Endothelial cell of umbilical vein (primary cell): Measurements from ENCODE around the gene MCM8. TPM values are rescaled to one million over a fixed set of nuclear protein-coding genes. Genes with fewer than 3 reads are reported as not detected.

Experiments used
- BruUV-seq: library from RNA; stranded (reverse); fragments of 400-500 nt; replicated peaks from 2 replicates; lab custom pipeline; 2021; lab: Mats Ljungman, UMichigan
- CTCF ChIA-PET: fragments of 300-600, 350-600 bp; sonication (Branson Sonifier 250); formaldehyde crosslinking; loops from one replicate; lab custom pipeline; 2021; ENCODE audit warnings: antibody characterized with exemption, inconsistent platforms; lab: Charles Lee
- POLR2A ChIA-PET: fragments of 300-600, 350-600 bp; sonication (Branson Sonifier 250); formaldehyde crosslinking; loops from one replicate; lab custom pipeline; 2021; ENCODE audit warnings: antibody characterized with exemption, inconsistent platforms; lab: Charles Lee
- DNase-seq: peaks from one replicate; pipeline ENCODE4 v3.0.0-alpha.2; 2011; ENCODE audit warnings: low read depth, low spot score
- FAIRE-seq: peaks from 2 replicates; lab custom pipeline; 2011; peaks lifted over from hg19 to GRCh38; lab: Jason Lieb, UNC
- H2AFZ ChIP-seq: 2 replicates; pipeline ENCODE4 v1.6.0; 2012; ENCODE audit warnings: low read depth, low read length, control low read depth, inconsistent platforms
- H3K27ac ChIP-seq: 2 replicates; pipeline ENCODE4 v1.5.1; 2011; ENCODE audit warnings: low read depth, mild to moderate bottlenecking, control low read depth, low read length, moderate library complexity; ENCODE audit not compliant: insufficient read depth
- H3K27me3 ChIP-seq, 2 experiments: 2 replicates each; pipeline versions ENCODE4 v1.6.0 to v1.6.1; 2011; ENCODE audit warnings: low read length in 2 of 2, mixed read lengths in 1 of 2; ENCODE audit not compliant: control insufficient read depth in 2 of 2, insufficient read depth in 2 of 2
- H3K36me3 ChIP-seq, 2 experiments: 2 replicates in 1 of 2; 3 replicates in 1 of 2; pipeline ENCODE4 v1.5.1; 2011; ENCODE audit warnings: low read length in 2 of 2, mild to moderate bottlenecking in 1 of 2, moderate library complexity in 1 of 2; ENCODE audit not compliant: control insufficient read depth in 2 of 2, insufficient read depth in 2 of 2; ENCODE audit errors: extremely low read depth in 1 of 2
- H3K4me1 ChIP-seq: 3 replicates; pipeline ENCODE4 v1.5.1; 2011; ENCODE audit warnings: mild to moderate bottlenecking, low read length; ENCODE audit not compliant: control insufficient read depth, insufficient read depth; ENCODE audit errors: extremely low read depth
- H3K4me2 ChIP-seq: 2 replicates; pipeline ENCODE4 v1.6.1; 2011; ENCODE audit warnings: low read length, control low read depth, mixed read lengths; ENCODE audit not compliant: insufficient read depth
- H3K4me3 ChIP-seq, 3 experiments: fragments of 200-600 bp in 1 of 3; sonication (generic), shearing (Covaris generic) in 1 of 3; replicated peaks in 1 of 3; 2 replicates each; pipeline ENCODE4 v1.5.1; 2011 to 2016; ENCODE audit warnings: control low read depth in 3 of 3, low read length in 3 of 3, mild to moderate bottlenecking in 2 of 3, inconsistent platforms in 1 of 3, low read depth in 1 of 3, moderate library complexity in 1 of 3; ENCODE audit not compliant: insufficient read depth in 1 of 3
- H3K79me2 ChIP-seq: 2 replicates; pipeline ENCODE4 v1.6.0; 2012; ENCODE audit warnings: low read length, inconsistent platforms; ENCODE audit not compliant: control insufficient read depth, insufficient read depth
- H3K9ac ChIP-seq: replicated peaks from 2 replicates; pipeline ENCODE3; 2011; ENCODE audit warnings: low read length, control low read depth; ENCODE audit not compliant: insufficient read depth; ENCODE audit errors: extremely low read depth
- H3K9me1 ChIP-seq: replicated peaks from 3 replicates; pipeline ENCODE4 v1.6.0; 2011; ENCODE audit warnings: mild to moderate bottlenecking, low read length; ENCODE audit not compliant: control insufficient read depth, insufficient read depth; ENCODE audit errors: extremely low read depth
- H3K9me3 ChIP-seq: replicated peaks from 2 replicates; pipeline ENCODE4 v1.5.1; 2012; ENCODE audit warnings: low read length, inconsistent platforms; ENCODE audit not compliant: control insufficient read depth, insufficient read depth
- H4K20me1 ChIP-seq: replicated peaks from 2 replicates; pipeline ENCODE3; 2011; ENCODE audit warnings: mild to moderate bottlenecking, low read length; ENCODE audit not compliant: control insufficient read depth, insufficient read depth; ENCODE audit errors: extremely low read depth
- CTCF ChIP-seq, 2 donors: IDR thresholded peaks; 1 replicate in 1 of 2; 2 replicates in 1 of 2; pipeline ENCODE4 v1.5.1; 2011; ENCODE audit warnings: low read length in 2 of 2, mild to moderate bottlenecking in 2 of 2, moderate library complexity in 2 of 2, control low read depth in 1 of 2, inconsistent platforms in 1 of 2, low read depth in 1 of 2; ENCODE audit not compliant: insufficient read depth in 1 of 2; ENCODE audit errors: extremely low read depth in 1 of 2
- EZH2 ChIP-seq: IDR thresholded peaks from 2 replicates; pipeline ENCODE4 v1.6.1; 2012; ENCODE audit warnings: borderline replicate concordance, low read depth, mild to moderate bottlenecking, moderate library complexity, low read length, inconsistent platforms; ENCODE audit not compliant: severe bottlenecking
- FOS ChIP-seq: IDR thresholded peaks from 2 replicates; pipeline ENCODE4 v1.6.1; 2011; ENCODE audit warnings: mild to moderate bottlenecking, low read length, moderate library complexity, borderline replicate concordance; ENCODE audit not compliant: insufficient read depth
- GATA2 ChIP-seq: IDR thresholded peaks from 2 replicates; pipeline ENCODE4 v1.7.0; 2011; ENCODE audit warnings: low read depth, mild to moderate bottlenecking, moderate library complexity, mixed read lengths, low read length; ENCODE audit not compliant: insufficient read length, insufficient read depth
- JUN ChIP-seq: IDR thresholded peaks from 2 replicates; pipeline ENCODE4 v1.6.1; 2011; ENCODE audit warnings: borderline replicate concordance, low read depth; ENCODE audit not compliant: insufficient read length, insufficient read depth
- MAX ChIP-seq: IDR thresholded peaks from 2 replicates; pipeline ENCODE4 v1.6.1; 2011; ENCODE audit not compliant: insufficient read depth, insufficient read length
- MYC ChIP-seq: IDR thresholded peaks from one replicate; pipeline ENCODE4 v1.6.1; 2011; ENCODE audit warnings: mild to moderate bottlenecking, low read depth, low read length
- POLR2A ChIP-seq: IDR thresholded peaks from 2 replicates; pipeline ENCODE4 v1.6.1; 2012; ENCODE audit warnings: low read depth, mild to moderate bottlenecking, control low read depth, low read length
- POLR2AphosphoS5 ChIP-seq: IDR thresholded peaks from 2 replicates; pipeline ENCODE4 v1.6.1; 2012; ENCODE audit warnings: low read depth, mild to moderate bottlenecking, control low read depth, low read length, moderate library complexity; ENCODE audit not compliant: insufficient read depth
- dilution Hi-C: fragments of 300-500 bp; cut with MboI; formaldehyde crosslinking; loops from one replicate; pipeline ENCODE4 v1.15.0; 2019; ENCODE audit warnings: low sequenced_read_pairs; ENCODE audit not compliant: extremely low pct_ligation_motif_present
- intact Hi-C: fragments of 100-400 bp; cut with micrococcal nuclease; formaldehyde crosslinking; loops from one replicate; pipeline ENCODE4 v1.10.0; 2022
- polyA plus RNA-seq, 4 experiments: library from polyadenylated mRNA; depleted of rRNA in 3 of 4; stranded (reverse) in 3 of 4; unstranded in 1 of 4; fragments of >200 nt; gene quantifications; 2 replicates each; pipeline versions ENCODE4 v1.2.1 to v1.2.3, GENCODE V29; 2011 to 2012; ENCODE audit warnings: missing spikeins in 1 of 4
- total RNA-seq: library from RNA; stranded (reverse); gene quantifications from 2 replicates; pipeline ENCODE4 v1.2.3, GENCODE V29; 2021

MCM8 gene
- total and polyA plus RNA-seq, 2 donors (not counting 3 experiments of a cell fraction or from before 2014, with no cell fraction given) = 2.9 to 14.4 TPM

GRCh38 chr20:6024768-6025167 lies 74.3 kb downstream of the MCM8 start:
- Histone ChIP-seq H3K79me2 (peaks cover 22% of the 10 kb centered on the region), H3K9me3 (peaks cover 3% of the 10 kb centered on the region), H4K20me1 (peaks cover 3% of the 10 kb centered on the region), H3K27ac (no peak overlapping the region), H3K9ac (no peak overlapping the region), H3K36me3 (peaks cover 4 to 8% of the 10 kb centered on the region in 2 experiments), H3K9me1 (no peaks in the 10 kb centered on the region), H2AFZ (no peak overlapping the region), H3K27me3 (no peaks in the 10 kb centered on the region), H3K4me3 (no peak overlapping the region), H3K4me1 (no peaks in the 10 kb centered on the region), H3K4me2 (no peak overlapping the region)
- POLR2A ChIA-PET = no interaction called here
- no TSS peak for BruUV-seq
- CTCF ChIA-PET = no interaction called here
- intact Hi-C loops = no loop called here
- TF ChIP-seq JUN (no peak), POLR2AphosphoS5 (no peak)
- FAIRE-seq (no peak), DNase-seq (no peak)
- dilution Hi-C loops = no loop called here

DNA sequence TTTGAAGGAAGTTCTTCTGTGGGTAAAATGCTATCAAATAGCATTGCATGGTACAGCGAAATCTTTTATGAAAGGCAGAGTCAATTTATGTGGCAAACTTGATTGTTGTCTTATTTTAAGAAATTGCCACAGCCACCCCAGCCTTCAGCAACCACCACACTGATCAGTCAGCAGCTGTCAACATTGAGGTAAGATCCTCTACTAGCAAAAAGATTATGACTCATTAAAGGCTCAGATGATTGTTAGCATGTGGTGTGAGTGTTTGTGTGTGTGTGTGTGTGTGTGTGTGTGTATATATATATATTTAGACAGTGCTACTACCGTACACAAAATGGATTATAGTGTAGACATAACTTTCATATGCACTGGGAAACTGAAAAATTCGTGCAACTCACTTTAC lies 75.6 kb downstream of the MCM8 start:
- no peak for TF ChIP-seq EZH2
- no peak for TF ChIP-seq FOS
- no peak for TF ChIP-seq JUN
- no peak for TF ChIP-seq POLR2A
- no peak for TF ChIP-seq POLR2AphosphoS5
- no peak for TF ChIP-seq GATA2
- TF ChIP-seq MYC = no peak
- no peak for TF ChIP-seq MAX
- TF ChIP-seq CTCF (IDR thresholded peaks at IDR 0.05; ENCODE audit: extremely low read depth in 1 of 2, insufficient read depth in 1 of 2, low read depth in 1 of 2, low read length in 2 of 2) = no peak
- H3K79me2 ChIP-seq = peaks cover 15% of the 10 kb centered on the region
- CTCF ChIA-PET = interaction anchor here (0.9 kb wide), 1 partner anchor 469 kb away, joined by 3 read pairs; no protein-coding TSS in a partner anchor
- BruUV-seq = no TSS peak
- H3K27me3 ChIP-seq = no peaks in the 10 kb centered on the region
- H3K4me2 ChIP-seq = no peak overlapping the region
- no peak overlapping the region for H3K27ac ChIP-seq
- H3K9me1 ChIP-seq = no peaks in the 10 kb centered on the region
- POLR2A ChIA-PET = no interaction called here
- intact Hi-C loops (no loop called here), dilution Hi-C loops (no loop called here)
- H3K4me3 ChIP-seq = no peak overlapping the region
- DNase-seq = no peak
- peaks cover 3% of the 10 kb centered on the region for H3K9me3 ChIP-seq
- H2AFZ ChIP-seq = no peak overlapping the region
- no peaks in the 10 kb centered on the region for H3K4me1 ChIP-seq
- peaks cover 3% of the 10 kb centered on the region for H4K20me1 ChIP-seq
- FAIRE-seq = no peak
- no peak overlapping the region for H3K9ac ChIP-seq
- peaks cover 4 to 8% of the 10 kb centered on the region in 2 experiments for H3K36me3 ChIP-seq
